Measurements from ENCODE around the gene WASF2.
"Not testable (repeated sequence)": the region's sequence is repeated elsewhere in the genome, so short reads cannot be mapped to it uniquely, and the experiment has no call there.

WASF2 gene

GRCh38 chr1:27423709-27424108, 66.3 kb downstream of the WASF2 start:
- DNase-seq (ENCODE audit: low read depth in 2 of 2, low spot score in 1 of 2), result no peak

GRCh38 chr1:27418326-27419185, 71.4 kb downstream of the WASF2 start:
- DNase-seq (ENCODE audit: low read depth in 2 of 2, low spot score in 1 of 2), result no peak

DNA sequence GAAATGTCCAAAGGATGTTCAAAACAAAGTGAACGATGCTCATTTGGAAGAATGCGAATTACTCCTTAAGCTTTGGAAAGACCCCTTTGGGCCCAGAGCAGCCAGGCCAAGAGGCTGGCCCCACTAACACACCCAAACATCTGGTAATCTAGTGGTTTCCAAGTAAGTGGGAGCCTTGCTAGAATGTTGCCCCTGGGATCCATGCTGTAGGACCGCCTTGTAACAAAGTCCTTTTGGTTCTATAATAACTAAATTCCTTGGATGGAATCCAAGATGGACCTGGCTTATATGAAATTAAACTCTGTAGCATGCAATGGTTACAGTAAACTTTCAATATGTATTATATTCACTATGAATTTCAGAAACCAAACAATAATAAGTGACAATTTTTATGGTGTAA, 72.3 kb downstream of the WASF2 start:
- DNase-seq (ENCODE audit: low read depth in 2 of 2, low spot score in 1 of 2), result no peak

GRCh38 chr1:27416387-27417111, 73.4 kb downstream of the WASF2 start:
- no peak for DNase-seq (ENCODE audit: low read depth in 2 of 2, low spot score in 1 of 2)

DNA sequence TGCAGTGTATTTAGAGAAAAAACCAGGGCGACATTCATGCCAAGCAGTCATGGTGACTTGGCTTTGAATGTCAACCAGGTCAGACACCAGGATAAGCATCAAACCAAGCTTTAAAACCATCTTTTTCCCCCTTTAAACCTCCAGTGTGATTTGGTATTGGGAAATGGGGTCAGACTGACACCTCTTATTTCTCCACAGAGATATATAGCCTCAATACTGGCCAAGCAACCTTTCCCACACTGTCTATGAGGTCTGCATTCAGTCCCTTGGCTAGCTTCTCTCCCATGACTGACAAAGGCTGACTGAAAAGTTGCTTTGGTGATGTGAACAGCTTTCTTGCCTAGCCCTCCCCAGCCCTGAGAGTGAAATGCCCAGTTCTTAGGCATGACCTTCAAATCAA, 75.9 kb downstream of the WASF2 start:
- no peak for DNase-seq (ENCODE audit: low read depth in 2 of 2, low spot score in 1 of 2)

- no peak for DNase-seq (ENCODE audit: low read depth in 2 of 2, low spot score in 1 of 2)
Measured at GRCh38 chr1:27413004-27413403, 77.0 kb downstream of the WASF2 start.

- DNase-seq (ENCODE audit: low read depth in 2 of 2, low spot score in 1 of 2), result no peak
Measured at GRCh38 chr1:27412502-27412901, 77.5 kb downstream of the WASF2 start.

GRCh38 chr1:27410709-27411108, 79.3 kb downstream of the WASF2 start:
- DNase-seq (ENCODE audit: low read depth in 2 of 2, low spot score in 1 of 2), result no peak

- DNase-seq (ENCODE audit: low read depth in 2 of 2, low spot score in 1 of 2), result no peak
Measured at GRCh38 chr1:27409669-27410068, 80.3 kb downstream of the WASF2 start.

GRCh38 chr1:27408151-27408550, 81.8 kb downstream of the WASF2 start:
- DNase-seq (ENCODE audit: low read depth in 2 of 2, low spot score in 1 of 2), result no peak

DNA sequence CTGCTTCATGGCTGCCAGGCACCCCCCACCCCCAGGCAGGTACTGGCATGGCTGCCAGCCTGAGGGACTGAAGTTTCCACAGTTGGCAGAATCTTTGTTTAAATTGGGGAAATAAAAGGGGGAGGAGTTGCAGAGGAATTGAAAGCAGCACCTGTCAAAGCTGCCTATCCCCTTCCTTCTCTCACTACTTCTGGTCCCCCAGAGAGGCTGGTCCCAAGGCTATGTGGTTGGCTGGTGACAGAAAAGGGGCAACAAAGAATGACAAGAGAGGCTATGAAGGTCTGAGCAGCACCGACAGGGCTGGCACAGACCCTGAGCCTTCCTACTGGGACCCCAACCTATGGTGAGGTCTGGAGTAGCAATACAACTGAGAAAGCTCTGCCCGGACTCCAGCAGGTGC, 83.2 kb downstream of the WASF2 start:
- not testable (repeated sequence) for DNase-seq (ENCODE audit: low read depth in 2 of 2, low spot score in 1 of 2)

DNA sequence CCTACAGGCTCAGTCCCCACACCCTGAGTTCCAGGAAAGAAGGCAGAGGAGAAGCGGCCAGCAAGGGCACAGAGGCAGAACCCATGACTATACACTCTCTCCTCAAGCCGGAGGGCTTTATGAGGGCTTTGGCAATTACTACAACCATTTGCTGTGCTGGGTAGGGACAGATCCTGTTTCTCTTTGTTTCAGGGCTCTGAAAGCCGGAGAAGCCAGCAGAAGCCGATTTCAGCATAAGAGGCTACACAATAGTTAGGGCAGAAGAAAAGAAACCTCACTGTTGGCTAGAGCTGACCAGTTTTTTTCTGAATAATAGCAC, 83.6 kb downstream of the WASF2 start:
- DNase-seq (ENCODE audit: low read depth in 2 of 2, low spot score in 1 of 2), result no peak

- DNase-seq (ENCODE audit: low read depth in 2 of 2, low spot score in 1 of 2), result not testable (repeated sequence)
Measured at GRCh38 chr1:27405598-27406361, 84.2 kb downstream of the WASF2 start.

DNA sequence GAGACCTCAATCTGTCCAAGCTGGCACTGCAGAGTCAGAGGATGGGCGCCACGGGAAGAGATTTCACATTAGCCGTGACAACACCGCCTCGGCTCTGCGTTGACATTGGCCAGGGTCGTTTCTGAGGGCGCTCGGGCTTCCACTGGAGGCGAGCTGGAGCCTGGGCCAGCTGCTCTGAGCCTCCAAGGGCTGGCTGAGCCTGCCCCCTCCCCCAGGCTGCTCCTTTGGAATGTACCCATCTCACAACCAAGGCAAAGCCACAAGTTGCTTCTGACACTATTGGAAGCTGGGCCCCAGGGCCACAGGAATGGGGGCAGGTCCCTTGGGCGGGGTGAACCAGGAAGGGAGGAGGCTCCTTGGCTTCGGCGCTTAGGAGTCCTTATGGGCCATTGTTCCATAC, 84.9 kb downstream of the WASF2 start:
- DNase-seq (ENCODE audit: low read depth in 2 of 2, low spot score in 1 of 2), result no peak

- DNase-seq (ENCODE audit: low read depth in 2 of 2, low spot score in 1 of 2), result no peak
Measured at GRCh38 chr1:27403931-27404330, 86.0 kb downstream of the WASF2 start.

DNA sequence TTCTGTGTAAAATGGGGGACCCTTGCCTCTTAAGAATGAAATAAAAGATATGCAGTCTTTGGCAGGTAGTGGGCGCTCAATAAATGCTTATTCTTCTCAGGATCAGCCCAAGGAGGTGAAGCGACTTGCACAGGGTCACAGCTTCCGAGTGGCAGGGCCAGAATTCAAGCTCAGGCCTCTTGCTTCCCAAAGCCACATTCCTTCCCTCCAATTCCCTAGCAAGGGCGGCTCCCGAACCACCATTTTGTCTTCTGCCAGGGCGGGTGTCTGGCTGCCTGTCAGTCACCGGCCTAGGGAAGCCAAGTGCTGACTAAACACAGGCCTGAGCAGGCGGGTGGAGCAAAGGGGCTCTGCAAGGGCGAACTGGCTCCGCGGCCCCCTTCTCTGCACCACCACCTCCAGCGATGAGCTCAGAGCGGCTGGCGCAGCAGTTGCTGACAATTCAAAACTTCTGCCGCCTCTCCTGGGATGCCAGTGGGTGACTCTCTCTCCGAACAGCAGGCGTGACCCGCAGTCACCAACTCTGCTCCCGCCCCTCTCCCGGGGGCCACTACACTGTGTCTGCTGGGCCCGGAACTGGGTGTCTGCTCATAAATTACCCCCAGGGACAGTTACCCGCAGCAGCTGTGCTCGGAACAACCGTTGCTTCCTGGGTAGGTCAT, 86.8 kb downstream of the WASF2 start:
- DNase-seq (ENCODE audit: low read depth in 2 of 2, low spot score in 1 of 2), result no peak

DNA sequence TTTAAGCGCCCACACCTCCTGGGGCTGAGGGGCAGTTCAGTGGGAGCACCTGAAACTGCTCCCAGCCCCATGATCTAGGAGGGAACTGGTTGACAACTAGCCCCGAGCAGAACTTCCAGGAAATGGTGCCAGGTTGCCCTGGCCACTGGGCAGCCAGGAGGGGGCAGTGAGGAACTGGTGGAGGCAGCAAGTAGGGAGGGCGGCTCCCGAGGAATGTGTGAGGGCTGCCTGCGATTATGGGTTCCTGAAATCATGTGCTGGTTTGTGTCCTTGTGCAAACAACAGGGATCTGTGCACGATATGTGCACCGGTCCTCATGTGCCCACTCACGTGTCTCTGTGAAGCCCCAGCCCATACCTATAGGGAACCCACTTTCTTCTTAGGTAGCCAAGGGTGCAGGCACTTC, 87.6 kb downstream of the WASF2 start:
- DNase-seq (ENCODE audit: low read depth in 2 of 2, low spot score in 1 of 2), result no peak

GRCh38 chr1:27400963-27401341, 89.0 kb downstream of the WASF2 start:
- DNase-seq (ENCODE audit: low read depth in 2 of 2, low spot score in 1 of 2), result no peak

- DNase-seq (ENCODE audit: low read depth in 2 of 2, low spot score in 1 of 2), result no peak
Measured at GRCh38 chr1:27400082-27400962, 89.6 kb downstream of the WASF2 start.

DNA sequence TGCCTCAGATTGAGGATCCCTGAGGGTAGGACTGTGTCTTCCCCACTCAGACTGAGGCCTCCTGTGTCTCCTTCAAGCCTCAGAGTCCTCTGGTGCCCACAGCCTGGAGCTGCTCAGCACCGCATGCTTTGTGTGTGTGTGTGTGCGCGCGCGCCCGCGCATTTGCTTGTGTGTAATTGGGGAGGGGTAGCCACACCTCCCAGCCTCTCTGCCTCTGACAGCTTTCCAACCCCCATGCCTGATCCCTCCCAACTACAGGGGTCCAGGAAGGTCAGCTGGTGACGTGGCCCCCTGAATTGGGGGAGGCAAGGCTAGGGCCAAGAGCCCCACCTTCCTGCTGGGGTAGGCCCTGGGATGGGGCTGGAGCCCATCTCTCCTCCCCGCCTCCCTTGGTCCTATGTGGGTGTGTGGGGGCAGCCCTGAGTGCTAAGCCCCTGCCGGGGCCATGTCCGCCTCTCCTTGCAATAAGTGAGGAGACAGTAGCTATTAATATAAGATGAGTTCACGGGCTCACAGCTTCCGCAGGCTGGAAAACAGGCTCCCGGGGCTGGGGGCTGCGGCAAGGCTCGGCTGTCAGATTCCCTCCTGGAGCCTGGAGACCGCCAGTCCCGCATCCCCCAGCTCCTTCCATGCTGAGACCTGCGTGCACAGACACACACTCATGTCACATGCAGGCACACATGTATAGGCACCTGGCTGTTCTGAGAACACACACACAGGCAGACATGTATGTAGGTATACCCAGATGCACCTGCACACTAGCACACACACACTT, 90.5 kb downstream of the WASF2 start:
- no peak for DNase-seq (ENCODE audit: low read depth in 2 of 2, low spot score in 1 of 2)
